GM23338 (cell line): ENCODE measurements around the gene FGGY. TPM values are rescaled to one million over a fixed set of nuclear protein-coding genes. Genes with fewer than 3 reads are reported as not detected.

Experiments
- ATAC-seq: fragments of 200-7000 bp; cut with Tn5 transposase; 3 replicates; pipeline ENCODE4 v1.9.1; 2020
- DNase-seq: peaks from one replicate; pipeline ENCODE4 v3.0.0-alpha.2; 2015; ENCODE audit warnings: low spot score
- H2AFZ ChIP-seq: fragments of 200-600 bp; sonication (generic); 2 replicates; pipeline ENCODE4 v1.8.0; 2016; ENCODE audit warnings: antibody characterized with exemption, mild to moderate bottlenecking, moderate library complexity
- H3F3A ChIP-seq: fragments of 200-600 bp; sonication (generic); replicated peaks from 2 replicates; pipeline ENCODE4 v1.8.0; 2017; ENCODE audit warnings: antibody characterized with exemption, mixed run types, low read depth
- H3K27ac ChIP-seq: fragments of 200-600 bp; sonication (generic); 2 replicates; pipeline ENCODE4 v1.6.1; 2016; ENCODE audit warnings: low read depth
- H3K27me3 ChIP-seq: fragments of 200-600 bp; sonication (generic); 2 replicates; pipeline ENCODE4 v1.8.0; 2016; ENCODE audit warnings: mild to moderate bottlenecking, mixed run types, moderate library complexity; ENCODE audit not compliant: insufficient read depth
- H3K36me3 ChIP-seq: fragments of 200-600 bp; sonication (generic); 2 replicates; pipeline ENCODE4 v1.8.0; 2016; ENCODE audit warnings: mild to moderate bottlenecking; ENCODE audit not compliant: insufficient read depth
- H3K4me1 ChIP-seq: fragments of 200-600 bp; sonication (generic); 2 replicates; pipeline ENCODE4 v1.8.0; 2016; ENCODE audit warnings: mild to moderate bottlenecking, moderate library complexity; ENCODE audit not compliant: insufficient read depth
- H3K4me2 ChIP-seq: fragments of 200-600 bp; sonication (generic); 2 replicates; pipeline ENCODE4 v1.7.1; 2017; ENCODE audit warnings: mixed run types
- H3K4me3 ChIP-seq: fragments of 200-600 bp; sonication (generic); 2 replicates; pipeline ENCODE4 v1.6.1; 2016; ENCODE audit warnings: mixed run types
- H3K79me2 ChIP-seq: fragments of 200-600 bp; sonication (generic); replicated peaks from 2 replicates; pipeline ENCODE4 v1.8.0; 2017; ENCODE audit warnings: mild to moderate bottlenecking; ENCODE audit not compliant: insufficient read depth
- H3K9me2 ChIP-seq: fragments of 200-600 bp; sonication (generic); 2 replicates; pipeline ENCODE4 v1.8.0; 2017; ENCODE audit not compliant: insufficient read depth
- H4K20me1 ChIP-seq: fragments of 200-600 bp; sonication (generic); replicated peaks from 2 replicates; pipeline ENCODE4 v1.8.0; 2017; ENCODE audit warnings: mild to moderate bottlenecking; ENCODE audit not compliant: insufficient read depth
- H3K27ac Mint-ChIP-seq: 2 replicates; pipeline ENCODE4 v1.8.0; 2020; ENCODE audit warnings: inconsistent platforms, mild to moderate bottlenecking, moderate library complexity, mixed read lengths
- H3K27me3 Mint-ChIP-seq: 3 replicates; pipeline ENCODE4 v1.8.0; 2022; ENCODE audit warnings: low read depth, mild to moderate bottlenecking, moderate library complexity, mixed read lengths, inconsistent platforms; ENCODE audit not compliant: insufficient read depth, poor library complexity
- H3K36me3 Mint-ChIP-seq: 3 replicates; pipeline ENCODE4 v1.8.0; 2021; ENCODE audit warnings: low read depth, mild to moderate bottlenecking, inconsistent platforms, moderate library complexity, mixed read lengths
- H3K4me1 Mint-ChIP-seq: 3 replicates; pipeline ENCODE4 v1.8.0; 2020; ENCODE audit warnings: mild to moderate bottlenecking, inconsistent platforms, mixed read lengths
- H3K4me3 Mint-ChIP-seq: 3 replicates; pipeline ENCODE4 v1.8.0; 2021; ENCODE audit warnings: moderate library complexity, mild to moderate bottlenecking, inconsistent platforms, mixed read lengths
- H3K9me3 Mint-ChIP-seq: 3 replicates; pipeline ENCODE4 v1.8.0; 2020; ENCODE audit warnings: moderate library complexity, mild to moderate bottlenecking, inconsistent platforms, mixed read lengths
- CTCF ChIP-seq, 2 experiments: fragments of 200-600 bp in 1 of 2; sonication (generic) in 1 of 2; conservative IDR thresholded peaks; 2 replicates each; pipeline versions ENCODE4 v1.5.1 to v1.6.1; 2016 to 2017; ENCODE audit warnings: antibody characterized with exemption in 2 of 2, low read depth in 2 of 2, mild to moderate bottlenecking in 2 of 2, moderate library complexity in 1 of 2
- EZH2phosphoT487 ChIP-seq: fragments of 200-600 bp; sonication (generic); IDR thresholded peaks from one replicate; pipeline ENCODE4 v1.8.1; 2018; ENCODE audit warnings: antibody characterized with exemption; ENCODE audit not compliant: unreplicated experiment
- JUNB ChIP-seq: IDR thresholded peaks from one replicate; pipeline ENCODE4 v1.6.1; 2016; ENCODE audit warnings: antibody characterized with exemption; ENCODE audit not compliant: unreplicated experiment
- NANOG ChIP-seq: IDR thresholded peaks from 2 replicates; pipeline ENCODE4 v1.6.1; 2016; ENCODE audit warnings: antibody characterized with exemption, borderline replicate concordance
- POLR2AphosphoS5 ChIP-seq: IDR thresholded peaks from 2 replicates; pipeline ENCODE4 v1.6.1; 2016; ENCODE audit warnings: antibody characterized with exemption, low read depth
- ZNF114 ChIP-seq: fragments of 250-450 bp; sonication (Bioruptor Pico); IDR thresholded peaks from 2 replicates; pipeline ENCODE4 v1.5.0; 2020; ENCODE audit warnings: mild to moderate bottlenecking, moderate library complexity
- polyA plus RNA-seq: library from polyadenylated mRNA; unstranded; fragments of >200 nt; fragmentation: Nextera tagmentation; extraction: Ambion mirVana; gene quantifications from 2 replicates; pipeline ENCODE4 v1.2.1, GENCODE V29; 2016
- total RNA-seq: library from RNA; depleted of rRNA; stranded (reverse); fragments of >200 nt; shearing (Covaris generic); gene quantifications from 2 replicates; pipeline ENCODE4 v1.2.3, GENCODE V29; 2014
- TF ChIP-seq, protein P1 (sequence below): fragments of 250-450 bp; sonication (Bioruptor Pico); IDR thresholded peaks from 2 replicates; pipeline ENCODE4 v1.5.0; 2020; ENCODE audit warnings: mild to moderate bottlenecking, moderate library complexity

The FGGY gene
- total and polyA plus RNA-seq, 2 experiments from 2014 or later, result 10.9 to 21.4 TPM

DNA sequence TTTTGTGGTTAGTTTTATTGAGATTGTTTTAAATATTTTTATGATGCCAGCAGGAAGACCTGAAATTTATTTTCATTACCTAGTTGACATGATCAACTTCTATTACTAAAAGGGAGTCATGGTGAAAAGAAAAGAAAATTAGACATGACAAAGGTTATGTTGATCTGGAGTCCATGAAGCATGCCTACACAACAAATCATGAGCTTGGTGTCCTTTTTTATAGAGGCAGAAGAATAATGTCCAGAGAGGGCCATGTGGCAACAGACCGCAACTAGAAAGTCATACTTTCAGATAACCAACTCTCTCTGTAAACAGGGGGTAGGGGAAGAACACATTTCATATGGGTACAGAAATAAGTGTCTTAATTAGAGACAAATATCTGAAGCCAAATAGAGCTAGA lies 342.4 kb downstream of the FGGY start:
- Histone ChIP-seq H4K20me1 (no peaks in the 10 kb centered on the region), H3K36me3 (no peaks in the 10 kb centered on the region), H3F3A (no peaks in the 10 kb centered on the region), H3K9me2 (no peaks in the 10 kb centered on the region), H3K4me2 (no peak overlapping the region), H2AFZ (no peak overlapping the region), H3K27me3 (no peaks in the 10 kb centered on the region), H3K79me2 (no peaks in the 10 kb centered on the region), H3K27ac (no peak overlapping the region), H3K4me3 (no peak overlapping the region), H3K4me1 (no peaks in the 10 kb centered on the region)
- Mint-ChIP-seq H3K36me3 (no peaks in the 10 kb centered on the region), H3K4me3 (no peak overlapping the region), H3K27me3 (peaks cover 1% of the 10 kb centered on the region), H3K4me1 (peaks cover 3% of the 10 kb centered on the region), H3K9me3 (no peaks in the 10 kb centered on the region), H3K27ac (no peak overlapping the region)
- DNase-seq, result no peak
- no peak for ATAC-seq
- no peak for TF ChIP-seq NANOG
- no peak for TF ChIP-seq JUNB
- TF ChIP-seq POLR2AphosphoS5, result no peak
- TF ChIP-seq EZH2phosphoT487, result no peak
- TF ChIP-seq, protein P1, sequence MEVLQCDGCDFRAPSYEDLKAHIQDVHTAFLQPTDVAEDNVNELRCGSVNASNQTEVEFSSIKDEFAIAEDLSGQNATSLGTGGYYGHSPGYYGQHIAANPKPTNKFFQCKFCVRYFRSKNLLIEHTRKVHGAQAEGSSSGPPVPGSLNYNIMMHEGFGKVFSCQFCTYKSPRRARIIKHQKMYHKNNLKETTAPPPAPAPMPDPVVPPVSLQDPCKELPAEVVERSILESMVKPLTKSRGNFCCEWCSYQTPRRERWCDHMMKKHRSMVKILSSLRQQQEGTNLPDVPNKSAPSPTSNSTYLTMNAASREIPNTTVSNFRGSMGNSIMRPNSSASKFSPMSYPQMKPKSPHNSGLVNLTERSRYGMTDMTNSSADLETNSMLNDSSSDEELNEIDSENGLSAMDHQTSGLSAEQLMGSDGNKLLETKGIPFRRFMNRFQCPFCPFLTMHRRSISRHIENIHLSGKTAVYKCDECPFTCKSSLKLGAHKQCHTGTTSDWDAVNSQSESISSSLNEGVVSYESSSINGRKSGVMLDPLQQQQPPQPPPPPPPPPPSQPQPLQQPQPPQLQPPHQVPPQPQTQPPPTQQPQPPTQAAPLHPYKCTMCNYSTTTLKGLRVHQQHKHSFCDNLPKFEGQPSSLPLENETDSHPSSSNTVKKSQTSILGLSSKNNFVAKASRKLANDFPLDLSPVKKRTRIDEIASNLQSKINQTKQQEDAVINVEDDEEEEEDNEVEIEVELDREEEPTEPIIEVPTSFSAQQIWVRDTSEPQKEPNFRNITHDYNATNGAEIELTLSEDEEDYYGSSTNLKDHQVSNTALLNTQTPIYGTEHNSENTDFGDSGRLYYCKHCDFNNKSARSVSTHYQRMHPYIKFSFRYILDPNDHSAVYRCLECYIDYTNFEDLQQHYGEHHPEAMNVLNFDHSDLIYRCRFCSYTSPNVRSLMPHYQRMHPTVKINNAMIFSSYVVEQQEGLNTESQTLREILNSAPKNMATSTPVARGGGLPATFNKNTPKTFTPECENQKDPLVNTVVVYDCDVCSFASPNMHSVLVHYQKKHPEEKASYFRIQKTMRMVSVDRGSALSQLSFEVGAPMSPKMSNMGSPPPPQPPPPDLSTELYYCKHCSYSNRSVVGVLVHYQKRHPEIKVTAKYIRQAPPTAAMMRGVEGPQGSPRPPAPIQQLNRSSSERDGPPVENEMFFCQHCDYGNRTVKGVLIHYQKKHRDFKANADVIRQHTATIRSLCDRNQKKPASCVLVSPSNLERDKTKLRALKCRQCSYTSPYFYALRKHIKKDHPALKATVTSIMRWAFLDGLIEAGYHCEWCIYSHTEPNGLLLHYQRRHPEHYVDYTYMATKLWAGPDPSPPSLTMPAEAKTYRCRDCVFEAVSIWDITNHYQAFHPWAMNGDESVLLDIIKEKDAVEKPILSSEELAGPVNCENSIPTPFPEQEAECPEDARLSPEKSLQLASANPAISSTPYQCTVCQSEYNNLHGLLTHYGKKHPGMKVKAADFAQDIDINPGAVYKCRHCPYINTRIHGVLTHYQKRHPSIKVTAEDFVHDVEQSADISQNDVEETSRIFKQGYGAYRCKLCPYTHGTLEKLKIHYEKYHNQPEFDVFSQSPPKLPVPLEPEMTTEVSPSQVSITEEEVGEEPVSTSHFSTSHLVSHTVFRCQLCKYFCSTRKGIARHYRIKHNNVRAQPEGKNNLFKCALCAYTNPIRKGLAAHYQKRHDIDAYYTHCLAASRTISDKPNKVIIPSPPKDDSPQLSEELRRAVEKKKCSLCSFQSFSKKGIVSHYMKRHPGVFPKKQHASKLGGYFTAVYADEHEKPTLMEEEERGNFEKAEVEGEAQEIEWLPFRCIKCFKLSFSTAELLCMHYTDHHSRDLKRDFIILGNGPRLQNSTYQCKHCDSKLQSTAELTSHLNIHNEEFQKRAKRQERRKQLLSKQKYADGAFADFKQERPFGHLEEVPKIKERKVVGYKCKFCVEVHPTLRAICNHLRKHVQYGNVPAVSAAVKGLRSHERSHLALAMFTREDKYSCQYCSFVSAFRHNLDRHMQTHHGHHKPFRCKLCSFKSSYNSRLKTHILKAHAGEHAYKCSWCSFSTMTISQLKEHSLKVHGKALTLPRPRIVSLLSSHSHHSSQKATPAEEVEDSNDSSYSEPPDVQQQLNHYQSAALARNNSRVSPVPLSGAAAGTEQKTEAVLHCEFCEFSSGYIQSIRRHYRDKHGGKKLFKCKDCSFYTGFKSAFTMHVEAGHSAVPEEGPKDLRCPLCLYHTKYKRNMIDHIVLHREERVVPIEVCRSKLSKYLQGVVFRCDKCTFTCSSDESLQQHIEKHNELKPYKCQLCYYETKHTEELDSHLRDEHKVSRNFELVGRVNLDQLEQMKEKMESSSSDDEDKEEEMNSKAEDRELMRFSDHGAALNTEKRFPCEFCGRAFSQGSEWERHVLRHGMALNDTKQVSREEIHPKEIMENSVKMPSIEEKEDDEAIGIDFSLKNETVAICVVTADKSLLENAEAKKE (CRISPR knock-in tag), result no peak
- TF ChIP-seq CTCF (conservative IDR thresholded peaks at IDR 0.05; ENCODE audit: low read depth in 2 of 2), result no peak
- TF ChIP-seq ZNF114, result no peak
